Measurements from ENCODE around the gene STAG2.
A peak's percentile ranks its signal among the peaks of the same experiment; 100 is the strongest.
"Not testable (repeated sequence)": the region's sequence is repeated elsewhere in the genome, so short reads cannot be mapped to it uniquely, and the experiment has no call there.

Gene STAG2

GRCh38 chrX:123927845-123928244, 33.7 kb upstream of the STAG2 start:
- no peak for TF ChIP-seq CTCF (IDR thresholded peaks at IDR 0.05; ENCODE audit: insufficient read depth, low read length, missing control alignments)
- DNase-seq (ENCODE audit: low read depth, low spot score) = no peak
- CTCF ChIA-PET = no interaction called here
- POLR2A ChIA-PET = no interaction called here
- no peak overlapping the region for H3K4me3 ChIP-seq (ENCODE audit: low read depth, low read length)

GRCh38 chrX:123932055-123932454, 29.5 kb upstream of the STAG2 start:
- POLR2A ChIA-PET; H3K4me3 ChIP-seq (ENCODE audit: low read depth, low read length); DNase-seq (ENCODE audit: low read depth, low spot score): not testable (repeated sequence)
- CTCF ChIA-PET = interaction anchor here (1.2 kb wide), 1 partner anchor 51 kb away, joined by 3 read pairs; no protein-coding TSS in a partner anchor

- ChIA-PET POLR2A (no interaction called here), CTCF (no interaction called here)
- DNase-seq (ENCODE audit: low read depth, low spot score) = no peak
- no peak overlapping the region for H3K4me3 ChIP-seq (ENCODE audit: low read depth, low read length)
- TF ChIP-seq CTCF (IDR thresholded peaks at IDR 0.05; ENCODE audit: insufficient read depth, low read length, missing control alignments) = no peak
These were observed 18.4 kb upstream of the STAG2 start for GRCh38 chrX:123943074-123943473.

- no peak overlapping the region for H3K4me3 ChIP-seq (ENCODE audit: low read depth, low read length)
- ChIA-PET POLR2A (no interaction called here), CTCF (no interaction called here)
- DNase-seq (ENCODE audit: low read depth, low spot score) = no peak
- TF ChIP-seq CTCF (IDR thresholded peaks at IDR 0.05; ENCODE audit: insufficient read depth, low read length, missing control alignments) = no peak
These were observed 18.0 kb upstream of the STAG2 start for GRCh38 chrX:123943488-123943887.

- no peak for DNase-seq (ENCODE audit: low read depth, low spot score)
- CTCF ChIA-PET = interaction anchor here (1.2 kb wide), 1 partner anchor 8 kb away, joined by 3 read pairs; no protein-coding TSS in a partner anchor
- POLR2A ChIA-PET = no interaction called here
- H3K4me3 ChIP-seq (ENCODE audit: low read depth, low read length) = no peak overlapping the region
- TF ChIP-seq CTCF (IDR thresholded peaks at IDR 0.05; ENCODE audit: insufficient read depth, low read length, missing control alignments) = no peak
These were observed 11.7 kb upstream of the STAG2 start for GRCh38 chrX:123949846-123950245.

- H3K4me3 ChIP-seq (ENCODE audit: low read depth, low read length) = peak overlapping the region; percentile 63
- CTCF ChIA-PET = interaction anchor here (0.6 to 3.6 kb wide), 11 partner anchors 9 to 127 kb away, joined by 3 to 24 read pairs (median 5); no protein-coding TSS in a partner anchor
- no peak for DNase-seq (ENCODE audit: low read depth, low spot score)
- no peak for TF ChIP-seq CTCF (IDR thresholded peaks at IDR 0.05; ENCODE audit: insufficient read depth, low read length, missing control alignments)
- POLR2A ChIA-PET = no interaction called here
These were observed 2.0 kb upstream of the STAG2 start for GRCh38 chrX:123959281-123960063.

- POLR2A ChIA-PET = no interaction called here
These were observed 594 bp upstream of the STAG2 start for GRCh38 chrX:123960956-123961267.

More at GRCh38 chrX:123960956-123961267, 594 bp upstream of the STAG2 start:
- H3K4me3 ChIP-seq (ENCODE audit: low read depth, low read length) = peak overlapping the region; percentile 72
- CTCF ChIA-PET = interaction anchor here (0.7 to 3.6 kb wide), 6 partner anchors 11 to 259 kb away, joined by 3 to 24 read pairs (median 4); no protein-coding TSS in a partner anchor
- no peak for TF ChIP-seq CTCF (IDR thresholded peaks at IDR 0.05; ENCODE audit: insufficient read depth, low read length, missing control alignments)
- no peak for DNase-seq (ENCODE audit: low read depth, low spot score)

Data from AG04449 (cell line).